Breast epithelium (tissue), 3 donors: ENCODE results near the gene PATJ.

Source experiments
- CTCF ChIP-seq, 3 donors: fragments of 450-650 bp; IDR thresholded peaks; one replicate each; pipeline ENCODE4 v1.5.1; 2016 to 2017; ENCODE audit warnings: antibody characterized with exemption in 3 of 3, mild to moderate bottlenecking in 3 of 3, moderate library complexity in 3 of 3
- POLR2AphosphoS5 ChIP-seq, 3 donors: sonication (generic); formaldehyde crosslinking; IDR thresholded peaks; one replicate each; pipeline ENCODE4 v1.6.1; 2017; ENCODE audit warnings: antibody characterized with exemption in 3 of 3

GRCh38 chr1:62213075-62213914 is 471.0 kb downstream of the PATJ start:
- TF ChIP-seq CTCF (IDR thresholded peaks at IDR 0.05), result no peak
- TF ChIP-seq POLR2AphosphoS5 (IDR thresholded peaks at IDR 0.05), result no peak
